GM21619 (cell line): ENCODE data around the gene NKAIN2.

ENCODE experiments used
- ATAC-seq: cut with Tn5 transposase; IDR thresholded peaks from one replicate; pipeline ENCODE4 v1.9.1; 2021; ENCODE audit not compliant: unreplicated experiment

NKAIN2 gene

DNA sequence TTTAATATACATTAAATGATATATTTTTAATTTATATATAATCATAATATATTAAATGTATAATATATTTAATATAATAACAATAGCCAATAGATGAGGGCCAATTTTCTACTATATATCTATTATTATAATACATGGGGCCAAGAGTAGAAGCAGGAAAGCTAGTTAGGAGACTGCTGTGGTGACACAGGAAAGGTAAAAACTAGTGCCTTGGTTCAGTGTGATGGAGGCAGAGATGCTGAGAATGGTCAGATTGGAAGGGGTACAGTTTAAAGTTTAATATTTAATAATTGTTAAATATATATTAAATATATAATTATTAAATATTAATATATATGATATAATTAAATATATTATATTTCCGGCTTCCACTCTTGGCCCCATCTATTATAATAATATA lies 1055.7 kb downstream of the NKAIN2 start:
- no peak for ATAC-seq

DNA sequence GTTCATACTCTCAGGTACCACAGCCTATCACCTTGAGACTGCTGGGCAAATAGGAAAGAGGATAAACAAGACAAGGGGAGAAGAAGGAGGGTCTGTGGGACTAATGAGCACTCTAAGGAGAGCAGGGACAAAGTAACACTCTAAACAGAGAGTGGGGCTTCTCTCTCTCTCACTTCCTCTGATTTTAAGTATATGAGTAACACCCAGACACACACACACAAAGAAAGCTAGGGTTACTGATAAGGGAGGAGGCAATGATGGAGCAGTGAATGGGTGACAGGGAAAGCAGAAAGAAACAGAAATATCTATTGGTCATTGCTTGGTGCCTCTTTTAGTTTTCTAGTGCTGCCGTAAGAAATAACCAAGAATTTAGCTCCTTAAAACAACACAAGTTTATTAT lies 1062.4 kb downstream of the NKAIN2 start:
- ATAC-seq: no peak

DNA sequence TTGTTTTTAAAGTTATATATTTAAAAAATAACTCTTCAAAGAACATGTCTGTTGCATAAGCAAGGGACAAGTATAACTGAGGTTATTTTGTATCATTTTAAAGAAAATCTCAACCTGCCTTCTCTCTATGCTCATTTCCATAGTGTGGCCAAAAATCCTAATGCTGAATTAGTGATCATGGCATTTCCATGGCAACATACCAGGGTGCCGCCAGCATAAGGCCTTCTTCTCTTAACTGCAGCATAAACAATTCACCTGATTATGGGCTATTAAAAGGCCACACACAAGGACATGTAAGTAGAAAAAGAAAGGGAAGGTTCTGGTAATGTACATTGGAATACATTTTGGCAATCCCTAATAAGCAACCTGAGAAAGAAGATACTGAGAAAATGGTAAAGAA lies 1063.5 kb downstream of the NKAIN2 start:
- ATAC-seq: no peak

DNA sequence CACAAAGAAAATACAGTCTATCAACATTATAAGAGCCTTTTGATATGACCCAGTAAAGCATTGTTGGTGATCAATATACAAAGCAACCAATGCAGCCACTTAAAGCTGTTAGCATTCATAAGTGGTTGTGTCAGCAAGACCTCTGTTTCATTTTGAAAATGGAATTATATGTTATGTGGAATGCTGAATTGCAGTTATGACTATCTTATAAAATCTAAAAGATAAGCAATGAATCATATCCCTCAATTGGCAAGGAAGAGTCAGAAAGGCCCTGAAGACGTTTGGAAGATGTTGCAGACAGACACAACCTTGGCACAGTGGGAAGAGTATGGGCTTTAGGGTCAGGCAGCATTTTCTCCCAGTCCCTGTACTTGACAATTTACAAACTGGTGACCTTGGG lies 1064.8 kb downstream of the NKAIN2 start:
- no peak for ATAC-seq

DNA sequence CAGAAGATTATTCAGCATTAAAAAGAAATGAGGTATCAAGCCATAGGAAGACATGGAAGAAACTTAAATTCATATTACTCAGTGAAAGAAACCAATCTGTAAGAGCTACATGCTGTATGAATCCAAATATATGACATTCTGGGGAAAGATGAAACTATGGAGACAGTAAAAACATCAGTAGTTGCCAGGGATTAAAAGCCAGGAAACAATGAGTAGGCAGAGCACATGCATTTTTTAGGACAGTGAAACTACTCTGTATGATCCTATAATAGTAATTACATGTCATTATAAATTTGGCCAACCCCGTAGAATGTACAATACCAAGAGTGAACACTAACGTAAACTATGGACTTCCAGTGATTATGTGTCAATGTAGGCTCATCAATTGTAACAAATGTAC lies 1065.8 kb downstream of the NKAIN2 start:
- ATAC-seq: no peak

DNA sequence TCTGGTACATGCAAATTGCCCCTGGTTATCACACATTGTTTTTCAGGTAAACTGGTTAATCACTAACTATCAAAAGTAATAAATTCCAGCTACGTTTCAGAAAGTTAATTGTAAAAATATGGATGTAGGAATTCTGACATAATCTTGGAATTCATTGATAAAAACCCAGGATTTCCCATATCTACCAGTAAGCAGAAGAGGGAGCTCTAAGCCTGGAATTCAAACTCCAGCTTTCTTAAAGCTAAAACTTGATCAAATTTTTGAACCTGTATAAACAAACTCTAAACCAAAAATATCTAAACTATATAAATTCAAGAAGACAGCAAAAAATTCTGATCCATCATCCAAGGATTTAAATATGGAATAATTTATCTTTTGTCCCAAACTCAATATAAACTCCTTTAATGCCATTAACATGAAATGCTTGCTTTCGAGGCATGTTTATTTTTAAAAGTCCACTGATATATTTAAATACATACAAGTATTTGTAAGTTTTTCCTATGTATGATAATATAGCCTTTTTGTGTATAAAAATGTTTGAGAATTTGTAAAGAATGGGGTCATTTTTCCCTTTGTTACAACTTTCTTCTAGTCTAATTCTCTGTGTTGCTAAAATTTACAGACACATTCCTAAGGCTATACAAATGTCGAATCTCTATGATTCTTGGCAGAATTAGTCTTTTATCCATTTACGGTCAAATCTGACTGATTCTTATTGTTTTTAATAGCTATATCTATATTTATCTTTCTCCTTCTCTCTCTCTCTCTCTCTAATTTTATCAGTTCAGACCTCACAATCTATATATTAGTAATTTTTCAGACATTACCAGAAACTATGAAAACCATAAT lies 1067.2 kb downstream of the NKAIN2 start:
- no peak for ATAC-seq

DNA sequence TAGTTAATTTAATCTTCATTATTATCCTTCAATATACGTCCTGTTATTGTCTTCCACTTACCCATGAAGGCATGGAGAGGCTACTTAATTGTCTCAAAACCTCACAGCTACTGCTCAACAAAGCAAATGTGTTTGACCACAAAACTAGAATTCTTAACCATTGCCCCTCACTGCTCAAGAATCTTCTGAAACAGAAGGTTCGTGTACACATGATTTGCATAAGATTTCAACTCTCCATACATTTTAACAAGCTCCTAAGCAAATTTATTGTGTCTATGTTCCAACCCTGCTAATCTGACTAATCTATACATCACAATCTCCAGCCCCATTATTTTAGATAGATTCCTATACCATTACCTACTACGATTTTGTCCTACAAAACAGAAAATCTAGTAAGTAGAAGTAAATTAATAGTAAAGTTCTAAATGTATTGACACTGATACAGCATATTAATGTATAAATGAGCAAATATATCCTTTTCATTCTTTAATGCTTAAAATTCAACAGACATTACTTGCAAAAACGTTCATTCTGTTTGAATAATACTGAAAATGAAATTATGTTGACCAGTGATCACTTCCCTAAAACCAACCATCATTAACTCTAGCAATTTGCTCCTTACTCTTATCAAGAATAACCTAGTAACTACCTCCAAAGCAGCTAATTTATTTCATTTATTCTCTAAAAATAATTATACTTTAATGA lies 1068.8 kb downstream of the NKAIN2 start:
- ATAC-seq: peak; percentile 88

DNA sequence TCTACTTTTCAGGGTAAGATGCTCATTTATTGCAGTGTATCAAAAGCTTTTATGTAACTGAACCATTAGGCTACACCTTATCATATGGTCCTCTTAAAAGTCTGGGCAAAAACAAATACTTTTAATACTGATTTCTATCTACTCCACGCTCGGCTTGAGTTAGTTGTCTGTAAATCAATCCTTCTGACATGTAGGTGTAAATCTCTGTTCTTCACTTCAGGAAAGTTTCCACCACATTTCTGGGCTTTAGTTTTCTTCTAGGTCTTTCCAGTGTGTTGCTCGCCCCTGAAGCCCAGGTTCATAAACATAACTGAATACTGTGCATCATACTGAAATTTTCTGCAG lies 1069.4 kb downstream of the NKAIN2 start:
- ATAC-seq: peak; percentile 7
